HCEC 1CT (cell line): Measurements from ENCODE around the gene H1-8.

Source experiments
- DNase-seq: peaks from one replicate; pipeline ENCODE4 v3.0.0-alpha.2; 2017

H1-8 gene

GRCh38 chr3:129556890-129557547 lies 14.0 kb downstream of the H1-8 start:
- DNase-seq: no peak

DNA sequence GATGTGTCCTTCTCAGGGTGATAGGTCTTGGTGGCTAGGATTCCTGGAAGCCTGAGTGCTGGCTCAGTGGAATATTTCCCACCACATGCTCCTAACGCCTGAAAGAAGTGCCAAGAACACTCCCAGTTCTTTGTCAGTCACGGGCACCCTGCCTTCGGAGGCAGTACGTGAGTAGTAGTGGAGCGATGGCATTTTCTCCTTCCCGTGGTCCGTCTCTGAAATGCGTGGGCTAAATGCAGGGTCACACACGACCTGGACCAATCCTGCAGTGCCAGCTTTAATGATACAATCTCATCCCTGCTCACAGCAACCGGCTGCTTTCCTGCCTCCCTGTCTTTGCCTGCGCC lies 14.5 kb downstream of the H1-8 start:
- no peak for DNase-seq

DNA sequence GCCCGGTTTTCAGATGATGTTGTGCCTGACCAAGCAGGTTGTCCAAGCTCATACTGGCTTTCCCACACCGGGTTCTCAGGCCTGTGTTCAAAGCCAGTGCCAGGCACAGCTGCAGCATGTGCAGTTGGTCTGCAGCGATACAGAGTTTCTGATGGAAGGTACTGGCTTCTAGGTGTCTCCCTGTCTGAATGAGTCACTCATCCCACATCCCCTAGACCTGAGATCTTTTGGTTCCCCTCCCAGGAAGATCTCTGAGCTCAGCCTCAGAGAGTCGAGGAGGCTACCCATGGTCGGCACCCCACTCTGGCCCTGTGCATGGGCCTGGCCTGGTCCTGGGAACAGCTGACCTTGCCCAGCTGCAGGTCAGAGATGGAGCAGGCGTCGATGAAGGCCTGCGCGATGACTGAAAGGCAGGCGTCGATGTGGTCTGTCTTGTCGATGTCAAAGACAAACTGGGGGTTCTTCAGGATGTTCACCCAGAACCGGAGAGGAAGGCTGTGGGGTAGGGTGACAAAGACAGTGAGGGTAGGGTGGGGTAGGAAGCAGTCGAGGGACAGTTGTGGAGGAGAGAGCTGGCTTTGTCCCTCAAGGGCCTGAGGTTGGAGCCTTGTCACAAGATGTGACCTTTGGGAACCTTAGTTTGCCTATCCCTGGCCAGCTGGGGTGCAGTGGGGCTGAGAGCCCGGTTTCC lies 15.3 kb downstream of the H1-8 start:
- no peak for DNase-seq

GRCh38 chr3:129558772-129559564 lies 16.0 kb downstream of the H1-8 start:
- peak; percentile 87 for DNase-seq

DNA sequence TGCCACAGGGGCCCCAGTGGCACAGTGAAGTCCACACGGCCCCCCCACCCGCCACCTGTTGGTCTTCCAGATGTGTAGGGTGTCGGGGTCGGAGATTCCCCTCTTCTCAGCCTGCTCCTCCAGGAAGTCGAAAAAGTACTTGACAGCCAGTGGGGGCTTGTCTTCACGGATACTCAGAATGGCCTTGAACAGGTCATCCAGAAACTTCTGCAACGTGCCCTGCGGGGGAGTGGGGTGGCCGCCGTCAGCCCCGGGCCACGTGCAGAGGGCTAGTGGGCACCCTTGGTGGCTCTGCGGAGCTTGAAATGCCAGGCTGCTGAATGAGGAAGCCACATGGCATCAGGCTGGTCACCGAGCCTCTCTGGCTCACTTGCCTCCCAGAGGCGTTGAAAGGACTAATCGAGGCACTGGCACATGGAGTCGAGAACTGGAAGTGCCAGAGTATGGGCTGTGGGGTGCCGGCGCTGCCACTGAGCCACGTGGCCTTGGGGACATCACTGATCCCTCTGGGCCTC lies 16.6 kb downstream of the H1-8 start:
- DNase-seq: no peak

DNA sequence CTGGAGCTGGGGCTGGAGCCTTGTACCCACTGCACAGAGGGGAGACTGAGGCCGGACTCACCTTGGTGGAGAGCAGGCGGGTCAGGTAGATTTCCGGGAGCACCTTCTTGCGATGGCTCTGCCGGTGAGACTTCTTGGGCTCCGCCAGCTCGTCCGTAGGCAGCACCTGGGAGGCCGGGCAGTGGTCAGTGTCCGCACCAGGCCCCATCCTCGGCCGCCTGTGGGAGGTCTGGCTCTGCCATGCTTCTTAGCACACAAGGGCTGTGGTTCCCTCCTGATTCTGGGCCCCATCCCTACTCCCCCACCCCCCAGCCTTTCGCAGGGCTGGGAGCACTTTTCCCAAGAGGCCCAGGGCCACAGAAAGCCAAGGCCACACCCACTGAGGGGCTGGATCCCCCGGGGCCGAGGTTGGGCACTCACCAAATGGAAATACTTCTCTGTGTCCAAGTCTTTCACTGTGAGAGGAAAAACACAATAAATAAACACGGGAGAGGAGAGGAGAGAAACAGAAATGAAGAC lies 17.4 kb downstream of the H1-8 start:
- peak; percentile 58 for DNase-seq

- peak; percentile 67 for DNase-seq
These were observed 18.1 kb downstream of the H1-8 start for GRCh38 chr3:129560911-129561594.

GRCh38 chr3:129561619-129562248 lies 18.8 kb downstream of the H1-8 start:
- DNase-seq: no peak

DNA sequence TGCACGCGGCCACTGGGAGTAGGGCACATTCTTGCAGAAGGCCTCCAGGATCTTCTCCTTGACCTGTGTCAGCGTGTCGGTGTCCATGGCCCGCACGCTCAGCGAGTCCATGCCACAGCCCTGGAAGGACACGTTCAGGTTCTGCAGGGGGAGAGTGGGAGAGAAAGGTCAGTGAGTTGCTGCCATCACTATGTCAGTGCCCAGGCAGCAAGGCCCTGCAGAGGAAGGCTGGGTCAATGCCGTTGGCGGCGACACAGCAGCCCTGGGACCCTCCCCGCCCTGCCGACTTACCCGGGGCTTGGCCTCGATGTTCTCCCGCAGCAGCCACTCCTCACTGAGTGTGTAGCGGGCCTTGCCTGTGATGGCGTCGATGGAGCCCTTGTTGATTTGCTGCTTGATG lies 19.8 kb downstream of the H1-8 start:
- no peak for DNase-seq

- no peak for DNase-seq
These were observed 20.4 kb downstream of the H1-8 start for GRCh38 chr3:129563332-129563731.

DNA sequence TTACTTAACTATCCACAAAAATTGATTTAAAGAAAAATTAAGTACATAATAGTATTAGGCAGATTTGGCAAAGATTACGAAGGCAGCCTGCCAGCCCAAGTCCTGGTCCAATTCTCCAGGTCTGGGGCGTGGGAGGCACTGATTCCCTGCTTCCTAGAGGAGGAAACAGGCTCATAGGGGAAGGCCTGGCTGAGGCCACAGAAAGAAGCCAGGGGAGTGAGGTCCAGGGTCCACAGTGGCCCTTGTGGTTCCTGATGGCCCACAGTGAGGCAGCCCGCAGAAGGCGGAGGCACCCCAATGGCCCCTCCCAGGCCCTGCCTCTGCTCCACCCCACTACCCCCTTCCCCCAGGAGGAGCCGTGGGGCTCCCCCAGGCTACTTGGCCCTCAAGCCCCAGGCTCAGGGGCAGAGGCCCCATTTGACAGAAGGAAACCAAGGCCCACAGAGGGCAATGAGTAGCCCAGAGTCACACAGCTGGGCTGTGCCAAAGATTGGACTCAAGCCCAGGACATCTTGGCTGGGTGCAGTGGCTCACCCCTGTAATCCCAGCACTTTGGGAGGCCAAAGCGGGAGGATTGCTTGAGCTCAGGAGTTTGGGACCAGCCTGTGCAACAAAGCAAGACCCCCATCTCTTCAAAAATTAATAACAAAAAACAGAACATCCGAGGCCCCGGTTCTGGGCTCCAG lies 21.0 kb downstream of the H1-8 start:
- DNase-seq: no peak

DNA sequence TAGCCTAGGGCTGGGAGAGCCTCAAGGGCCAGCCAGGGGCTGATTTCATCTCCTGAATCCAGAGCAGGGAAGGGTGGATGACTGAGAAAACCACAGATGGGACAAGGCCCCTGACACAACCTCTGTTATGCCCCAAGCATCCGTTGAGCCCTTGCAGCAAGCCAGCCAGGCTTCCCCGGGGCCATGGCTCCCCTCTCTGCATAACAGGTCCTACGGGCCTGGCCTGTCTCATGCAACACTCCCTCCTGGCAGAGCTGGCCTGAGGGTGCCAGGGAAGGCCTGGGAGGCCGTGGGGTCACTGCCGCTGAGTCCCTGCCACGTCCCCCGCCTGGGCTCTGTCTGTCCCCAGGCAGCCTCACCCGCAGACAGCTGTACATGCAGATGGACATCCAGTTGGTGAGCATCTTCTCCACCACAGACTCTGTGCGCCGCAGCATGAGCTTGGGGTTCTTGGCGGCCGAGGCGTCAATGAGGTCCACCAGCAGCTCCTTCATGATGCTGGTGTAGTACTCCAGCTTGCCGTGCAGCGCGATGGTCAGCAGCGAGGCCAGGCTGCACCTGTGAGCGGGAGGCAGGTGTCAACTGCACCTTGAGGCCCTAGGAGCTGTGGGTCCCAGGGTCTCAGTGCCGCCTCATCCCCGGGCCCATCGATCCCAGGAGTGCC lies 22.1 kb downstream of the H1-8 start:
- no peak for DNase-seq

- no peak for DNase-seq
These were observed 22.9 kb downstream of the H1-8 start for GRCh38 chr3:129565902-129566301.

DNA sequence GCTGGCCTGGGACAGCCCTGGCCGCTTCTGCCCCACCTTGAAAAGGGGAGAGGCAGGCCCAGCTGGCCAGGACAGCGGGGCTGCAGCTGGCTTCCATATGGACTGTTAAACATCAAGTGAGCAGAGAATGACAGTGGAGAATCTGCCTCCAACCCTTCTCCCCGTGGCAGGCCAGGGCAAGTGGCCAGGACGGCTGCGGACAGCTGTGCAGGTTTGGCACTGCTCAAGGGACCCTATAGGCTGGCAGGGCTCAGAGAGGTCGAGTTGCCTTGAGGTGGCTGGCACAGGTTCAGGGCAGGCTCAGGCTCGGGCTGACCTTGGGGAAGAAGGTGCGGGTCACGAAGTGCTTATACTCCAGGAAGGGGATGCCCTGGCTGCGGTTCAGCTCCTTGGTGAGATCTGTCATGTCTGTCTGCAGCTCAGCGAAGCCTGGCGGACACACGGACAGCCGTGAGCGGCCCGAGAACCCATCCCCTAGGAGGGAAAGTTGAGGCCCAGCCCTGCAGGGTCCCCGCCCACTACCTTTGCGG lies 24.3 kb downstream of the H1-8 start:
- peak; percentile 26 for DNase-seq

GRCh38 chr3:129567939-129568338 lies 25.0 kb downstream of the H1-8 start:
- DNase-seq: no peak

DNA sequence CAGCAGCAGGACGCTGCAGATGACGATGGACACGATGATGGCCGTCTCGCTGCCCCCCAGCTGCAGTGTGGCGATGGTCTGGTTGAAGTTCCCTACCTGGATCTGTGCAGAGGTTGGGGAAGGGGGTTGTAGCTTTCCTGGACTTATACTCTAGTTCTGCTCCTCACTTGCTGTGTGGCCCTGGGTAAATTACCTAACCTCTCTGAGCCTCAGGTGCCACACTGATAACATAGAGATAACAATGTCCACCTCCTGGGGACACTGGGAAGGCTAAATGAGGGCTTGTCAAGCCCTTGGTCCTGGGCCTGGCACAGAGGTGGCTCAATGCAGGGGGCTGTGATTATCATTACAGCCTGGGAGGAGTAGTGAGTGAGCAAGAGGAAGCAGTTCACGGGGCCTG lies 26.9 kb downstream of the H1-8 start:
- DNase-seq: no peak

DNA sequence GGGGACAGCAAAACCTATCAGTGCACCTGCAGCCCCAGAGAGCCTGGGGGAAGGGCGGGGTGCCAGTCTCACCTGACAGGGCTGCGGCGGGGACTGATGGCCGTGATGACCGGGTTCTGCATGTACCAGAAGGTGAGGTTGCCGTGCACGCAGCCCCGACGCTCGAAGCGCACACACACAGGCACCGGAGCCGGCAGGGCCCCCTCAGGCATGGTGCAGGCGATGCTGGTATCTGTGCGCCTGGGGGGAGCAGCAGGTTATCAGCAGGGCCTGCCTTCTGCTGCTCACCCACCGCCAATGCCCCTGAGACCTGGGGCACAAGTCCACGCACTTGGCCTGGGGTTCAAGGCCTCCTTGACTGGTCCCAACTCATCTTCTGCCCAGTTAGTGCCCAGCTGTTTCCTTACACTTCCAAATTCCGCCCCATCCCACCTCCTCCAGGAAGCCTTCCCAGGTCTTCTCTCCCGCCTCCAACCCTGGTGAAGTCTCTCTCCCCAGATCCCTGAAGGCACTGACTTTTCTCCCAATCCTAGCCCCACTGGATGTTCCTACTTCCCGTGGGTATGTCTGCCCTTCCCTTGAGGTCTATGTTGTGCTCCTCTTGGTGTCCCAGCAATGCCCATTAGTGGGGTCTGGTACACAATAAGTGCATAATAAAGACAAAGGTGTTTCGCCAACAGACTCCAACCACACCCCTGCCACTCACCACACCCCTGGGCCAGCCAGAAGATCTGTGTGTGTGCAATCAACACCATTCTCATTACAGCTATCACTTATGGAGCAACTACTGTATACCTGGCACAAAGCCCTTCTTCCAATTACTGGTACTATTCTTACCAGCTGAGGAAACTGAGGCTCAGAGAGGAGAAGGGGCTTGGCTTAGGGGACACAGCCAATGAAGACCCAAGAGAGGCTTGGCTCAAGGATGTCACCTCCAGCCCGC lies 28.9 kb downstream of the H1-8 start:
- DNase-seq: no peak

DNA sequence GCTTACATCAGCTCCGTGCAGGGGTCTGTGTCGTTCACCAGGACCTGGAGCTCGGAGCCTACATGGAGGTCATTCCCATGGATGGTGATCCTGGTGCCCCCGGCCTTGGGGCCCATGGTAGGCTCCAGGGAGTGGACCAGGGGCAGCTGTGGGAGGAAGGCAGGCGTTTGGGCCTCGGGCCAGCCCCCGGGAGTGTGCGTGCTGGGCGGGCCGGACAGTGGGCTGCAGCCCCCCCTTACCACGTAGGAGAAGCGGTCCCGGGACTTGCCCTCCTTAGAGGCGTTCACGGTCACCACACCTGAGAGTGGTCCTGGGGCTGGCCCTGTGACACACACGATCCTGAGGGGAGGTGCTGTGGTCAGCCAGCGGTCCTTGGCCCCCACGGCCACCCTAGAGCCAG lies 29.6 kb downstream of the H1-8 start:
- DNase-seq: no peak

DNA sequence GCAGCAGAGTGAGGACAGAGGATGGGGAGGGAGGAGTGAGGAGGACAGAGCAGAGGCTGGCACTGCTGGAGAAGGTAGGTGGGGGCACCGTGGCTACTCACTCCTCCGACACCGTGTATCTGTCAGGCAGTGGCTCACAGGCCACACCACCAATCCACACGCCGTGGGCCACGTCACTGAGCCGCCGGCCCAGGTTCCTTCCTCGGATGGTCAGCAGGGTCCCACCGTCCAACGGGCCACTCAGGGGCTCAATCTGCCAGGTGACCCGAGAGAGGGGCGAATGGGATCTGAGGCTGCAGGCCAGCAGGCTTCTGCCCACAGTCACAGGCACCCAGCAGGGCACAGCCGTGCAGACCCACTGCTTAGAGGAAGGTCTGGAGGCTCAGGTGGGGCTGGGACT lies 30.5 kb downstream of the H1-8 start:
- DNase-seq: no peak

GRCh38 chr3:129574206-129574605 lies 31.2 kb downstream of the H1-8 start:
- no peak for DNase-seq
